Activated T-helper 17 cell treated with anti-CD3 and anti-CD28 coated beads, Interleukin-2, amount 50 U/mL, for 72 hours (primary cell): ENCODE data around the gene SBK2. TPM values are rescaled to one million over a fixed set of nuclear protein-coding genes. Genes with fewer than 3 reads are reported as not detected.

Experiments used
- ATAC-seq: fragments of 150-1000 bp; cut with Tn5 transposase; replicated peaks from 2 replicates; pipeline ENCODE4 v1.10.0; 2021; ENCODE audit warnings: mild to moderate bottlenecking, moderate library complexity
- H3K27ac Mint-ChIP-seq: one replicate; pipeline ENCODE4 v1.8.0; 2022; ENCODE audit warnings: mixed read lengths
- H3K27me3 Mint-ChIP-seq: one replicate; pipeline ENCODE4 v1.8.0; 2022; ENCODE audit warnings: mixed read lengths
- H3K36me3 Mint-ChIP-seq: one replicate; pipeline ENCODE4 v1.8.0; 2022; ENCODE audit warnings: low read depth, mild to moderate bottlenecking, mixed read lengths
- H3K4me1 Mint-ChIP-seq: one replicate; pipeline ENCODE4 v1.8.0; 2022; ENCODE audit warnings: mixed read lengths
- H3K4me3 Mint-ChIP-seq: one replicate; pipeline ENCODE4 v1.8.0; 2022; ENCODE audit warnings: mild to moderate bottlenecking, mixed read lengths
- H3K9me3 Mint-ChIP-seq: one replicate; pipeline ENCODE4 v1.8.0; 2022; ENCODE audit warnings: mixed read lengths
- total RNA-seq, 2 donors: library from RNA; stranded (reverse); gene quantifications; one replicate each; pipeline ENCODE4 v1.2.3, GENCODE V29; 2022

SBK2 gene
- total RNA-seq, 2 donors from 2014 or later, result not detected

DNA sequence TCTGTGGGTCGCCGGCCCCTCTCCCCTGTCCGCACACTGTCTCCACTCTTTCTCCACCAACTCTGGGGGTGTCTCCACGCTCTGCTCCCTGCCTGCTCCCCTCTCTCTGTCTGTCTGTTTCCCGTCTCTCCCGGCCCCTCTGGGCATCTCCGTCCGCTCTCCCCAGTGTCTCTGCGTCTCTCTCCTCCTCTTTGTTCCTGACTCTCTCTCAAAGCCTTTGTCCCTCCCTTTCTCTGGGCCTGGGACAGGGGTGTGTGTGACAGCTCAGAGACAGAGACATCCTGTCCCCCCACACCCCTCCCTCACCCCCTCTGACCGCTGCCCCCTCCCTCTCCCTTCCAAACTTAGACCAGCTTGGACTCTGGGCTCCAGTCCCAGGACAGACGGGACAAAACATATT, 9.1 kb upstream of the SBK2 start:
- ATAC-seq, result no peak
- no peaks in the 10 kb centered on the region for H3K9me3 Mint-ChIP-seq

GRCh38 chr19:55545443-55545842, 8.5 kb upstream of the SBK2 start, which contains the start of gene SBK3:
SBK3 (minus strand) TSS chr19:55545543; CDS start chr19:55545543, 0 bp downstream.
- ATAC-seq, result no peak
- Mint-ChIP-seq H3K27ac (no peak within 1 kb of the TSS), H3K27me3 (peaks cover 21% of the 10 kb centered on the region)

More for the DNA sequence above, 9.1 kb upstream of the SBK2 start:
- Mint-ChIP-seq H3K36me3 (no peaks in the 10 kb centered on the region), H3K4me1 (no peaks in the 10 kb centered on the region), H3K27ac (no peak overlapping the region), H3K27me3 (peaks cover 21% of the 10 kb centered on the region), H3K4me3 (no peak overlapping the region)

GRCh38 chr19:55544776-55545439, 8.0 kb upstream of the SBK2 start:
- H3K4me1 Mint-ChIP-seq, result no peaks in the 10 kb centered on the region
- no peak for ATAC-seq
- no peaks in the 10 kb centered on the region for H3K36me3 Mint-ChIP-seq
- no peak overlapping the region for H3K27ac Mint-ChIP-seq
- H3K4me3 Mint-ChIP-seq, result no peak overlapping the region
- peaks cover 21% of the 10 kb centered on the region for H3K27me3 Mint-ChIP-seq
- no peaks in the 10 kb centered on the region for H3K9me3 Mint-ChIP-seq

More at GRCh38 chr19:55545443-55545842, 8.5 kb upstream of the SBK2 start, which contains the start of gene SBK3:
- H3K4me3 Mint-ChIP-seq, result no peak within 1 kb of the TSS
- no peaks in the 10 kb centered on the region for H3K36me3 Mint-ChIP-seq
- H3K9me3 Mint-ChIP-seq, result no peaks in the 10 kb centered on the region
- H3K4me1 Mint-ChIP-seq, result no peaks in the 10 kb centered on the region

- H3K9me3 Mint-ChIP-seq, result no peaks in the 10 kb centered on the region
- no peak overlapping the region for H3K4me3 Mint-ChIP-seq
- no peaks in the 10 kb centered on the region for H3K36me3 Mint-ChIP-seq
- H3K27ac Mint-ChIP-seq, result no peak overlapping the region
- ATAC-seq, result no peak
- H3K4me1 Mint-ChIP-seq, result no peaks in the 10 kb centered on the region
- H3K27me3 Mint-ChIP-seq, result peaks cover 21% of the 10 kb centered on the region
Measured at GRCh38 chr19:55544014-55544413, 7.1 kb upstream of the SBK2 start.

DNA sequence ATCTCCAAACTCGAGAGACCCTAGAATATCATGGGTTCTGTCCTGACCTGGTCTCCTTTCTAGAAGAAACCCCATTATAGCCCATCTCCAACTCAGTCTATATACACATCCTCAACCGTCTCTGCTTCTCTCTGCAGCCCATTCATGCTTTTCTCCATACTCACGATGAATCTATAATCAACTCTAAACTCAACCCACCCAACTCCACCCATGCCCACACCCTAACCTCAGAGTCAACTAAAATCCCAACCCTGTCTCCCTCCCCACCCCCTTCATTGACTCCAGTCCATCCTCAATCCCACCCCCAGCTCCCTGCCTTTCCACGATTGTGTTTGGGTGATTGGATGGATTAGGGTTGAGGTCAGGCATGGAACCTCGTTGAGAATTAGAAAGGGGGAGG, 6.6 kb upstream of the SBK2 start:
- Mint-ChIP-seq H3K4me1 (no peaks in the 10 kb centered on the region), H3K4me3 (no peak overlapping the region), H3K36me3 (no peaks in the 10 kb centered on the region), H3K27me3 (peaks cover 21% of the 10 kb centered on the region), H3K27ac (no peak overlapping the region), H3K9me3 (no peaks in the 10 kb centered on the region)
- ATAC-seq, result no peak

- no peak overlapping the region for H3K4me3 Mint-ChIP-seq
Measured at GRCh38 chr19:55542292-55542855, 5.4 kb upstream of the SBK2 start.

GRCh38 chr19:55541091-55541490, 4.2 kb upstream of the SBK2 start:
- ATAC-seq, result no peak
- peaks cover 11% of the 10 kb centered on the region for H3K27me3 Mint-ChIP-seq
- no peaks in the 10 kb centered on the region for H3K4me1 Mint-ChIP-seq
- no peak overlapping the region for H3K27ac Mint-ChIP-seq
- no peaks in the 10 kb centered on the region for H3K9me3 Mint-ChIP-seq
- H3K4me3 Mint-ChIP-seq, result no peak overlapping the region
- H3K36me3 Mint-ChIP-seq, result no peaks in the 10 kb centered on the region

More at GRCh38 chr19:55542292-55542855, 5.4 kb upstream of the SBK2 start:
- Mint-ChIP-seq H3K27ac (no peak overlapping the region), H3K36me3 (no peaks in the 10 kb centered on the region), H3K4me1 (no peaks in the 10 kb centered on the region), H3K9me3 (no peaks in the 10 kb centered on the region), H3K27me3 (peaks cover 13% of the 10 kb centered on the region)
- no peak for ATAC-seq

DNA sequence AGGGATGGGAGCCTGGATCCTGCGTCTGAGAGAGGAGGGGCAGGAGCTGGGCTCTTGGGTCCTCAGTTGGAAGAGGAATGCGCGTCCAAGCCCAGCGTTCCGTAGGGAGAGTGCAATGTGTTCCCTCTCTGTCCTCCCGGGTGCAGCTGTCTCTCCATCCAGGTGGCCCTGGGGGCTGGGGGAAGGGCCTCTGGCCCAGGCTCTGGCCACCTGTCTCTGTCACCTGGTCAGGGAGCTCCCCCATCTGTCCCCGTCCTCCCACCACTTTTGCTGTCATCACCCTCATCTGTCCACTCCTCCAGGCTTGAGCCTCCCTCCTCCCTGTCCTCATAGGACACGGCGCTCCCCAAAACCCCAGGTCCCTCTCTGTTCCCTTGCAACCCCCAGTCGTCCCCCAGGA, 3.7 kb upstream of the SBK2 start:
- H3K4me3 Mint-ChIP-seq, result no peak overlapping the region
- peaks cover 6% of the 10 kb centered on the region for H3K27me3 Mint-ChIP-seq
- ATAC-seq, result no peak
- no peaks in the 10 kb centered on the region for H3K9me3 Mint-ChIP-seq
- no peaks in the 10 kb centered on the region for H3K4me1 Mint-ChIP-seq
- no peak overlapping the region for H3K27ac Mint-ChIP-seq
- no peaks in the 10 kb centered on the region for H3K36me3 Mint-ChIP-seq

DNA sequence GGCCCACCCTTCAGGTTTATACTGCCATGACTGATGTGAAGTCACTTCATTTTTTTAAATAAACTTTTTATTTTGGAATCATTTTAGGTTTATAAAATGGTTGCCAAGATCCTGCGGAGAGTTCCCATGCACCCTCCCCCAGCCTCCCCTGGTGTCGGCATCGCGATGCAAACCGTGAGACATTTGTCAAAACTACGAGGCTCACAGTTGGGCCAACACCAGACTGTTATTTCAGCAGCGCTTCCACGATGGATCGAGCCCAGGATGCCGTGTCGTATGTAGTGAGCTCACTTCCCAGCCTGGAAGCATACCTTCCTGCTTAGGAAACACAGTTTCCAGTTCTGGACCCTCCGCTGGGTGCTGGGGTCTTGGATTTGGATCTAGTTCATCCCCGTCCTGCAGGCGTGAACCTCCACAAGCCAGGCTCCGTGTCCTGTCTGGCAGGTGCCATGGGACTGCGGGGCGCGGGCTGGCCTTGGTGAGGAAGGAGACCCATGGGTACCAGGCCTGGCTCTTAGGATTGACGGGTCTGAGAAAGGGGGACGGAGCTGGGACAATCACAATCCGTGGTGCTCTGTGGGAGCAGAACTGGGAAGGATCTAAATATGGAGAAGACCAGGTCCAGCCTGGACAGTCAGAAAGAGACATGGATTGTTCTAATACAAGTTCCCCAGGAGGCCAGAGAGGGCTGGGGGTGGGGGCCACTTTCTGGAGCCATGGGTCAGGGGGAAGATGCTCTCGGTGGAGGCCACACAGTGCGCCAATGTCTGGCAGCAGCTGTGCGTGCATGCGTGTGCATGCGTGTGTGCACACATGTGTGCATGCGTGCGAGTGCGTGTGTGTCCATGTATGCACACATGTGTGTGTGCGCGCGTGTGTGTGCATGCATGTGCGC, 2.4 kb upstream of the SBK2 start:
- no peak overlapping the region for H3K27ac Mint-ChIP-seq
- no peak for ATAC-seq
- no peaks in the 10 kb centered on the region for H3K27me3 Mint-ChIP-seq
- H3K4me1 Mint-ChIP-seq, result no peaks in the 10 kb centered on the region
- no peaks in the 10 kb centered on the region for H3K36me3 Mint-ChIP-seq
- H3K4me3 Mint-ChIP-seq, result no peak overlapping the region
- H3K9me3 Mint-ChIP-seq, result no peaks in the 10 kb centered on the region

GRCh38 chr19:55538132-55538531, 1.2 kb upstream of the SBK2 start:
- no peak for ATAC-seq
- Mint-ChIP-seq H3K9me3 (no peaks in the 10 kb centered on the region), H3K27ac (no peak overlapping the region), H3K4me1 (no peaks in the 10 kb centered on the region), H3K36me3 (no peaks in the 10 kb centered on the region), H3K4me3 (no peak overlapping the region), H3K27me3 (no peaks in the 10 kb centered on the region)

DNA sequence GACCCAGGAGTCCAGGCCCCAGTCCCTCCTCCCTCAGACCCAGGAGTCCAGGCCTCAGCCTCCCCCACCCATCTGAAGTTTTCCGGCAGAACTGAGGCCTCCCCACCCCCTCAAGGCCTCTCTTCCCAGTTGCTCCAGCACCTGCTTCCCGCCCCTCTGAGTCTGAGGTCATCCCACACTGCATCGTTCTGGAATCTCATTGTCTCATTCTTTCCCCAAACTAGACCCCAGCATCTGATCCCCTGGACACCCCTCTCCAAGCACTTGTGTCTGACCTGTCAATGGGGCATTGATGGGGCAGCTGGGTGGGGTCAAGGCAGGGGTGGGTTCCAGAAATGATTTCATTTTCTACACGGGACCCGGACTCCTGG, 793 bp upstream of the SBK2 start:
- H3K27me3 Mint-ChIP-seq, result no peaks in the 10 kb centered on the region
- H3K27ac Mint-ChIP-seq, result no peak overlapping the region
- no peaks in the 10 kb centered on the region for H3K36me3 Mint-ChIP-seq
- H3K9me3 Mint-ChIP-seq, result no peaks in the 10 kb centered on the region
- ATAC-seq, result no peak
- no peak overlapping the region for H3K4me3 Mint-ChIP-seq
- no peaks in the 10 kb centered on the region for H3K4me1 Mint-ChIP-seq

DNA sequence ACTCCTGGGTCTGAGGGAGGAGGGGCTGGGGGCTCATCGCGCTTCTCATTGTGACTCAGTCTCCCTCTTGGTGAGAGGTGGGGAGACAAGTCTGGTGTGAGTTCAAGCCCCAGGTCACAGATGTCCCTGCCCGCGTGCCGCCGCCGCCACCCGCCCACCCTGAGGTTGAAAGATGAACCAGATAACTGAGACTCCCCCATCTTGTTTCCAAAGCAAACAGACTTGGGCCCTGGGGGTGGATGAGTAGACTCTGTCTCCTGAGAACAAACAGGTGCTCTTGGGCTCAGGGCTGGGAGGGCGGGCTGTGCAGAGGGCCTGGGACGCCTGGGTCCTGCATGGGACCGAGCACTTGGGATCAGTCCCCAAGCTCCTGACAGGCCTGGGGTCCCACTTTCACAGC, 567 bp downstream of the SBK2 start:
- Mint-ChIP-seq H3K4me3 (no peak overlapping the region), H3K36me3 (no peaks in the 10 kb centered on the region), H3K9me3 (no peaks in the 10 kb centered on the region), H3K4me1 (no peaks in the 10 kb centered on the region), H3K27ac (no peak overlapping the region), H3K27me3 (no peaks in the 10 kb centered on the region)
- no peak for ATAC-seq

DNA sequence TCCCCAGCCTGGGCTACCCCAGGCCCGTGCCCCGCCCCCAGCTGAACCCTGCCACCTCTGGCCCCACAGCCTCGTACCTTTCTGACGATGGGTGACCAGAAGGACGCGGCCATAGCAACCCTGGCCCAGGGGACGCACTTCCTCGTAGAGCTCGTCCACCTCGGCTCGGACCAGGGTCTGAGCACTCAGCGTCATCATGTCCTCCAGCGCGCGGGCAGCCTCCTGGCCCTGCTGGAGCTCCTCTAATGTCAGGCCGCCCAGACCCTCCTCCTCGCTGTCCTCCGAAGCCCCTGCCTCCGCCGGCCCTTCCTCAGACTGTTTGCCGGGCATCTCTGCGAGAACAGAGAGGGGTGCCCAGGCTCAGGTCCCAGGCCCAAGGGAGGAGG, 975 bp downstream of the SBK2 start:
- Mint-ChIP-seq H3K27me3 (no peaks in the 10 kb centered on the region), H3K4me3 (no peak overlapping the region), H3K27ac (no peak overlapping the region), H3K9me3 (no peaks in the 10 kb centered on the region), H3K36me3 (no peaks in the 10 kb centered on the region), H3K4me1 (no peaks in the 10 kb centered on the region)
- ATAC-seq, result no peak

DNA sequence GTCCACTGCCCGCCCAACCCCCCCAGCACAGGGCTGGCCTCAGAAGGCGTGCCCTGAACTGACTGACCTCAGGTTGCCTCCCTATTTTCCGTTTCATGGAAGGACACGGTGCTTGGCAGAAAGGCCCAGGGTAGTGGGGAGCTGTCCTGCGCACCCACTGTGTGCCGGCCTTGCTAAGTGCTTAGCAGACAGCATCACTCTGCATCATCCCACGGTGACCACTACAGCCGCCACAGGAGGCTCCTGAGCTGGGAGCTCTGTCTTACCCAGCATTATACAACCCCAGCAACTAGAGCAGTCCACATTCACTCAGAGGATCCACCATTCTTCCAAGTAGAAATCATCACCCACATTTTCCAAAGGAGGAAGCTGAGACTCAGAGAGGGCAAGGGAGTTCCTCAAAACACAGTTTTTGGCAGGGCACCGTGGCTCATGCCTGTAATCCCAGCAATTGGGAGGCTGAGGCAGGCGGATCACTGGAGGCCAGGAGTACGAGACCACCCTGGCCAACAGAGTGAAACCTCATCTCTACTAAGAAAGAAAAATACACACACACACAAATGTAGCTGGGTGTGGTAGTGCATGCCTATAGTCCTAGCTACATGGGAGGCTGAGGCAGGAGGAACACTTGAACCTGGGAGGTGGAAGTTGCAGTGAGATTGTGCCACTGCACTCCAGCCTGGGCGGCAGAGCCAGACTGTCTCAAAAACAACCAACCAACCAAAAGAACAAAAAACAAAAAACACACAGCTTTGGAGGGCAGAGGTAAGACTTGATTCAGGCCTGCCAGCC, 1.6 kb downstream of the SBK2 start:
- Mint-ChIP-seq H3K27ac (no peak overlapping the region), H3K4me1 (no peaks in the 10 kb centered on the region), H3K9me3 (no peaks in the 10 kb centered on the region), H3K36me3 (no peaks in the 10 kb centered on the region), H3K27me3 (no peaks in the 10 kb centered on the region), H3K4me3 (no peak overlapping the region)
- no peak for ATAC-seq
